Measurements from ENCODE around the gene NEU3. TPM values are rescaled to one million over a fixed set of nuclear protein-coding genes. Genes with fewer than 3 reads are reported as not detected.

NEU3 gene
- total and polyA plus RNA-seq, 2 of the 13 experiments (the other 11 are each of a cell fraction or from before 2014, with no cell fraction given) = 6.3 to 15.3 TPM

DNA sequence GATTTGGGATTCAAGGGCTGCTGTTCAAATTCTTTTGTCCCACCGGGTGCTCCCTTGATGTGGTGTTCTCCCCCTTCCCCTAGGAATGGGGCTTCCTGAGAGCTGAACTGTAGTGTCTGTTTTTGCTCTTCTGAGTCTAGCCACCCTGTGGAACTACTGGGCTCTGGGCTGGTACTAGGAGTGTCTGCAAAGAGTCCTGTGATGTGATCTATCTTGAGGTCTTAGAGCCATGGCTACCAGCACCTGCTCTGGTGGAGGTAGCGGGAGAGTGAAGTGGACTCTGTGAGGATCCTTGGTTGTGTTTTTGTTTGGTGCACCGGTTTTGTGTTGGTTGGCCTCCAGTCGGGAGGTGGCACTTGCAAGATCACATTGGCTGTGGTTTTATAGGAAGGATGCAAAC, 61.8 kb downstream of the NEU3 start:
- Histone ChIP-seq H3K79me2 (ENCODE audit: insufficient read depth, low read length) (no peaks in the 10 kb centered on the region), H3K4me3 (replicated peaks in 1 of 3; ENCODE audit: insufficient read depth in 1 of 3, low read depth in 2 of 3, low read length in 3 of 3) (no peak overlapping the region), H3K4me2 (ENCODE audit: low read depth, low read length) (no peak overlapping the region), H3K9me3 (ENCODE audit: low read length) (no peaks in the 10 kb centered on the region), H3K9ac (ENCODE audit: insufficient read depth, low read depth, low read length) (no peak overlapping the region), H3K36me3 (replicated peaks in 1 of 2; ENCODE audit: control insufficient read depth in 1 of 2, insufficient read depth in 2 of 2, low read length in 2 of 2) (no peaks in the 10 kb centered on the region), H3K27me3 (ENCODE audit: control insufficient read depth in 1 of 2, insufficient read depth in 2 of 2, low read length in 2 of 2) (peaks cover 0 to 3% of the 10 kb centered on the region in 2 experiments; a peak in 1 of 5 replicates), H3K4me1 (ENCODE audit: insufficient read depth, low read length) (peaks cover 8% of the 10 kb centered on the region; the same call in 1 of the 2 replicates), H2AFZ (ENCODE audit: low read length) (no peak overlapping the region), H4K20me1 (ENCODE audit: insufficient read depth, low read length) (no peaks in the 10 kb centered on the region), H3K27ac (ENCODE audit: extremely low read length, insufficient read depth, low read length) (no peak overlapping the region)
- 66% methylated on average over 4 of the region's 4 CpGs for WGBS (ENCODE audit: low lambda C conversion rate)
- in situ Hi-C loops (cut with HindIII; ENCODE audit: extremely low pct_ligation_motif_present, low pct_unique_long_range_greater_than_20kb) (no loop called here), intact Hi-C loops (cut with micrococcal nuclease; ENCODE audit: unreplicated experiment) (no loop called here)
- ChIA-PET POLR2A (no interaction called here), CTCF (ENCODE audit: low intra/inter-chr PET ratio, low total read pairs) (no interaction called here)
- no peak for TF ChIP-seq ZSCAN12 (CRISPR knock-in tag; IDR thresholded peaks at IDR 0.05)
- no peak for TF ChIP-seq HIVEP1 (CRISPR knock-in tag; IDR thresholded peaks at IDR 0.05)
- no peak for TF ChIP-seq NFKB2 (CRISPR knock-in tag; IDR thresholded peaks at IDR 0.05; ENCODE audit: borderline replicate concordance)
- TF ChIP-seq HNRNPLL (IDR thresholded peaks at IDR 0.05; ENCODE audit: low read depth, low read length, poor library complexity, severe bottlenecking) = no peak
- TF ChIP-seq, protein P1, sequence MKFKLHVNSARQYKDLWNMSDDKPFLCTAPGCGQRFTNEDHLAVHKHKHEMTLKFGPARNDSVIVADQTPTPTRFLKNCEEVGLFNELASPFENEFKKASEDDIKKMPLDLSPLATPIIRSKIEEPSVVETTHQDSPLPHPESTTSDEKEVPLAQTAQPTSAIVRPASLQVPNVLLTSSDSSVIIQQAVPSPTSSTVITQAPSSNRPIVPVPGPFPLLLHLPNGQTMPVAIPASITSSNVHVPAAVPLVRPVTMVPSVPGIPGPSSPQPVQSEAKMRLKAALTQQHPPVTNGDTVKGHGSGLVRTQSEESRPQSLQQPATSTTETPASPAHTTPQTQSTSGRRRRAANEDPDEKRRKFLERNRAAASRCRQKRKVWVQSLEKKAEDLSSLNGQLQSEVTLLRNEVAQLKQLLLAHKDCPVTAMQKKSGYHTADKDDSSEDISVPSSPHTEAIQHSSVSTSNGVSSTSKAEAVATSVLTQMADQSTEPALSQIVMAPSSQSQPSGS (CRISPR knock-in tag; IDR thresholded peaks at IDR 0.05) = no peak
- no peak for TF ChIP-seq ARNT (IDR thresholded peaks at IDR 0.05)
- TF ChIP-seq, protein P2, sequence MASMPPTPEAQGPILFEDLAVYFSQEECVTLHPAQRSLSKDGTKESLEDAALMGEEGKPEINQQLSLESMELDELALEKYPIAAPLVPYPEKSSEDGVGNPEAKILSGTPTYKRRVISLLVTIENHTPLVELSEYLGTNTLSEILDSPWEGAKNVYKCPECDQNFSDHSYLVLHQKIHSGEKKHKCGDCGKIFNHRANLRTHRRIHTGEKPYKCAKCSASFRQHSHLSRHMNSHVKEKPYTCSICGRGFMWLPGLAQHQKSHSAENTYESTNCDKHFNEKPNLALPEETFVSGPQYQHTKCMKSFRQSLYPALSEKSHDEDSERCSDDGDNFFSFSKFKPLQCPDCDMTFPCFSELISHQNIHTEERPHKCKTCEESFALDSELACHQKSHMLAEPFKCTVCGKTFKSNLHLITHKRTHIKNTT (CRISPR knock-in tag; IDR thresholded peaks at IDR 0.05) = no peak
- no peak for TF ChIP-seq ZFP90 (CRISPR knock-in tag; IDR thresholded peaks at IDR 0.05; ENCODE audit: borderline replicate concordance)
- TF ChIP-seq CENPX (CRISPR knock-in tag; IDR thresholded peaks at IDR 0.05) = no peak
- no peak for TF ChIP-seq ZFAT (CRISPR knock-in tag; conservative IDR thresholded peaks at IDR 0.05)
- ATAC-seq (no peak), DNase-seq (ENCODE audit: low spot score) (no peak), FAIRE-seq (no peak)
- BruUV-seq (replicated peaks) = no TSS peak
